HG03039 (cell line): ENCODE results near the gene THOC6.

Experiments
- ATAC-seq: cut with Tn5 transposase; IDR thresholded peaks from one replicate; pipeline ENCODE4 v1.9.1; 2021; ENCODE audit warnings: mild to moderate bottlenecking, moderate library complexity; ENCODE audit not compliant: unreplicated experiment

The THOC6 gene

DNA sequence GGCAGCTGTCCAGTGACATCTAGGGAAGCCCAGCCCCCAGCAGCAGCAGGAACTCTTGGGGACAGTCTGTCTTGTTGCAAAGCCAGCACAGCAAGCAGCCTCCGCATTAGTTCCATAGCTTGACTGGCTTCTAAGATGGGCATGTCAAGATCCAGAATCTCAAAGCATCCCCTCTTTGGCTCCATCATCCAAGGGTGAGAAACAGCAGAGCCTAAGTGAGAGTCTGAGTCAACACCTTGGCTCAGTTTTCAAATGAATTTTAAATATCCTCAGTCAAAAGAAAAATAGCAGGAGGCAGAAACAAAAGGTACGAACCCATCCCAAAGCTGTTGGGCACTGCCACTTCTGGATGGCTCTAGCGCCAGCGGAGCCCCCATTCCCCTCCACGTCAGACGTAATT lies 8.9 kb upstream of the THOC6 start:
- no peak for ATAC-seq

DNA sequence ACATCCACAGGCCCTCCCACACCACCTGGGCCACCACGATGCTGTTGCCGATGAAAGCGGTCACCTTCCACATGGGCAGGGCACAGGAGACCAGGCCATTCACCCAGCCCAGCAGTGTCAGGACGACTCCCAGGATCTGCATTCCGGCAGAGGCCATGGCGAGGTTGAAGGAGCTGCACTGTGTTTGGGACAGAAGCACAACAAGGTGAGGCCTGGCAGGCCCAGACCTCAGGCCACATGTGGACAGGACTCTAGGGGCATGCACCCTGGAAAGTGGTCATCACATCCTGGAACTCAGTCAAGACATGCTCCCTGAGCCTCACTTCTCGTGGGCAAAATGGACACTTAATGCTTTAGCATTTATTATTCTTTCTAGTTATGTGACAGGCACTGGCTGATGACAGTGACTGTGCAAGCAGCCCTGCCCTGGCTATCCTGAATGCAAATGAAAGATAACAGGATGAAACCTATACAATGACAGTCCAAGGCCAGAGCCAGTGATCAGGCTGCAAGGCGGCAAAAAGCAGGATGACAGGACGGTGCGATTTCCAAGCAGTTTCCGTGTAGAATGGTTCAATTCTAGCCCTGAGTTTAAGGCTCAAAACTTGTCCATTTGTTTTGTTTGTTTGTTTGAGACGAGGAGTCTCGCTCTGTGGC lies 7.8 kb upstream of the THOC6 start:
- no peak for ATAC-seq

DNA sequence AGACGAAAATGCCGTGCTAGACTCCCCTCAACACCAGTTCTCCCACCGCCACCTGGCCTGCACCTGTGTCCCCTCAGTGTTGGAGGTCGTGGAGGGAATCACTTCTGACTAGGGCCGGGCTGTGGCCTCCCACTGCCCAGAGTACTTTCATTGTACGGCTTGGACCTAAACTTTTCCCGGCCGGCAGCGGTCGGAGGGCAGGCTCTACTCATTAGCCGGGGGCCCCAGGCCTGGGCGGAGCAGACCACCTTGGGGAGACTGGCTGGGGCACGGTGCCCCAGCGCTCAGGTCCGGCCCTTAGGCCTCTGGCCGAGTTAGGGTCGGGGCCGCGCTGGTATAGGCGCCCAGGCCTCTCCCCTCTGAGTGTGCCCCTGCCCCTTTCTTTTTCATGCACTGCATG lies 6.5 kb upstream of the THOC6 start:
- no peak for ATAC-seq

DNA sequence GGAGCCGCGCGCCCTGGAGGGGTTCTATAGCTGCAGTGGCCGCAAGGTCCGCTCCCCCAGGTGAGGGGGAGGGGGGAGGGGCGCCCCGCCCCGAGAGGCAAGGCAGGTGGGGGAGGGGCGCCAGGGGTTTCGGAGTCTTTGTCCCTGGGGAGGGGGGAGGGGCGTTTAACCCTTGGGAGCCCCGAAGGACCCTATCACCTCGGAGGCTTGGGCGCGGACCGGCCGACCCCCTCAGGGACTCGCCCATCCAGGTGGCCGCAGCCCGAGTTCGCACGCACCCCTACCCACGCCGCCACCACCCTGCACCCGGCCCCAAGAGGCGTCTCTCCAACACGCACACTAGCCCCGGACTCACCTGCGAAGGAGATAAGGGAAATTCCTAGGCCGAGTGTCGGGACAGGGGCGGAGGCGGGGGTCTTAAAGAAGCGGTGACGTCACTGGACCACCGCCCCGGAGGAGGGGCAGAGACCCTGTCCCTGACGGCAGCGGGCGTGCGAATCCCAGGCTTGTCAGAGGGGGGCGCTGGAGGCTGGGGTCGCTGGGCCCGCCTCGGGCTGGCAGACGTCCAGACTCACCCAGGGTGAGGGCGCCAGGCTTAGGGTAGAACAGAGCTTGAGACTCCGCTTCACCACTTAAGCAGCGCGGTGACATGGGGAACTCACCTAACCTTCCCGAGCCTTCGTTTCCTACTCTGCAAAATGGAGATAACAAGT lies 5.9 kb upstream of the THOC6 start, which contains the start of gene CLDN6:
CLDN6 (minus strand) TSS at position 390 of the 713 bp plus-strand sequence. CDS start 2,162 bp downstream, outside the sequence.
- no peak for ATAC-seq

DNA sequence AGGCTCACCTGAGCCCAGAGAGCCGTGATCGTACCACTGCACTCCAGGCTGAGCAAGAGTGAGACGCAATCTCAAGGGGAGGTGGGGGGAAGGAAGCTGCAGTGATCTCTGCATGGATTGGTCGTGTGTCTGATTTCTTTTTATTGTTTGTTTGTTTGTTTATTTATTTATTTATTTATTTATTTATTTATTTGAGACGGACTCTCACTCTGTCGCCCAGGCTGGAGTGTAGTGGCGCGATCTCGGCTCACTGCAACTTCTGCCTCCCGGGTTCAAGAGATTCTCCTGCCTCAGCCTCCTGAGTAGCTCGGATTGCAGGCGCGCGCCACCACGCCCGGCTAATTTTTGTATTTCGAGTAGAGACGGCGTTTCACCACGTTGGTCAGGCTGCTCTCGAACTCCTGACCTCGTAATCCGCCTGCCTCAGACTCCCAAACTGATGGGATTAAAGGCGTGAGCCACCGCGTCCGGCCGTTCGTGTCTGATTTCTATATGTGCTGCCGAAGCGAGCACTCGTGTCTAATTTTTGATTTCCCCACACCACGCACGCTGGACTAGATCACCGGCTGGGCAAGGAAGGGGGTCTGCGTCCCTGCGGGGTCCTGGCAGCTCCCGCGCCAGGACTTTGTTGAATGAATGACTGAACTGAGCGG lies 4.1 kb upstream of the THOC6 start:
- no peak for ATAC-seq

DNA sequence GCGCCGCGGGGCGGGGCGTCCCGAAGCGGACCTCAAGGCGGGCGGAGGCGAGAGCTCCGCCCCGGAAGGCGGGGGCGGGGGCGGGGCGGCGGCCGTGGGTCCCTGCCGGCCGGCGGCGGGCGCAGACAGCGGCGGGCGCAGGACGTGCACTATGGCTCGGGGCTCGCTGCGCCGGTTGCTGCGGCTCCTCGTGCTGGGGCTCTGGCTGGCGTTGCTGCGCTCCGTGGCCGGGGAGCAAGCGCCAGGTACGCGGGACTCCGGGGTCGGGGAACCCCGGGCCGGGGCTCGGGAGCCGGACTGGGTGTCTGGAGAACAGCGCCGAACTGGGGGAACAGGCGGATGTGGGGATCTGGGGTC lies 3.6 kb upstream of the THOC6 start, which contains the start of gene TNFRSF12A:
TNFRSF12A (plus strand) TSS at position 122 of the 357 bp plus-strand sequence; CDS start at position 152, 30 bp downstream.
- ATAC-seq, result no peak

DNA sequence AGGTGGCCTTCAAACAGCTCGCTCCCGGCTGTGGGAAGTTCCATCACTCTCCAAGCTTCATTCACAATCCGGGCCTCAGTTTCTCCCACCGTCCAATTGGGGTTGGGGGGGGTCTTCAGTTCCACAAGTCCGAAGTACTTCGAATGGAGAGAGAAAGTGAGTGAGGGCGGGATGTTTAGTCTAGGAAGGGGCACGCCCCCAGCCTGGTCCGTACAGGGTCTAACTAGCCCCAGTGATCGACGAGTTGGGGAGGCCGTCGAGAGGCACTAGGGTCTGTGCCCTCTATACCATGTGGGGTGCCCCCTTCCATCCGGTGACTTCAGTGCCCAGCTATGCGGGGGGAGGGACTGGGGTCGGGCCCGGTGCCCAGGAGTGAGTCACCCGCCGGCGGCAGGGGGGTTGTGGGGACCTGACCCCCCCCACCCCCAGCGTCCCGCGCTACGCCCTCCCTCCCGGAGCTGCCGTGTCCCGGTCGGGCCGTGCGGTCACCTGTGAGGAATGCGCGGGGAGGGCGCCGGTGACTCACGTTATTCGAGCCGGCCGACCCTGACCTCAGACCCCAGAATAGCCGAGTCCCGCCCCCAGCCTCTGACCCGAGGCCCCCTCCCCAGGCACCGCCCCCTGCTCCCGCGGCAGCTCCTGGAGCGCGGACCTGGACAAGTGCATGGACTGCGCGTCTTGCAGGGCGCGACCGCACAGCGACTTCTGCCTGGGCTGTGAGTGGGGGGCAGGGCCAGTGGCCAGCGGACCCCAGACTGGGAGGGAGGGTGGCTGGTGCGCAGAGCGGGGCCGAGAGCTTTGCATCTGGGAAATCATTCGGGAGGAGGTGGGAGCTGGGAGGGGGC lies 3.0 kb upstream of the THOC6 start:
- ATAC-seq, result no peak

DNA sequence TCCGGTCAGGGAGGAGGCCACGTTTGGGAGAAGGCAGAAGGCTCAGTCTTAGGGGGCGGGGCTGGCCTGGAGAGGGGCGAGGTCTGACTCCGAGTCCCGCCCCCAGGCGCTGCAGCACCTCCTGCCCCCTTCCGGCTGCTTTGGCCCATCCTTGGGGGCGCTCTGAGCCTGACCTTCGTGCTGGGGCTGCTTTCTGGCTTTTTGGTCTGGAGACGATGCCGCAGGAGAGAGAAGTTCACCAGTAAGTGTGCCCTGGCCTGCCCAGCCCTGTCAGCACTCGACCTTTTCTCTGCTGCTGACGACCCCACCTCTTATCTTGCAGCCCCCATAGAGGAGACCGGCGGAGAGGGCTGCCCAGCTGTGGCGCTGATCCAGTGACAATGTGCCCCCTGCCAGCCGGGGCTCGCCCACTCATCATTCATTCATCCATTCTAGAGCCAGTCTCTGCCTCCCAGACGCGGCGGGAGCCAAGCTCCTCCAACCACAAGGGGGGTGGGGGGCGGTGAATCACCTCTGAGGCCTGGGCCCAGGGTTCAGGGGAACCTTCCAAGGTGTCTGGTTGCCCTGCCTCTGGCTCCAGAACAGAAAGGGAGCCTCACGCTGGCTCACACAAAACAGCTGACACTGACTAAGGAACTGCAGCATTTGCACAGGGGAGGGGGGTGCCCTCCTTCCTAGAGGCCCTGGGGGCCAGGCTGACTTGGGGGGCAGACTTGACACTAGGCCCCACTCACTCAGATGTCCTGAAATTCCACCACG lies 2.2 kb upstream of the THOC6 start:
- ATAC-seq, result no peak

DNA sequence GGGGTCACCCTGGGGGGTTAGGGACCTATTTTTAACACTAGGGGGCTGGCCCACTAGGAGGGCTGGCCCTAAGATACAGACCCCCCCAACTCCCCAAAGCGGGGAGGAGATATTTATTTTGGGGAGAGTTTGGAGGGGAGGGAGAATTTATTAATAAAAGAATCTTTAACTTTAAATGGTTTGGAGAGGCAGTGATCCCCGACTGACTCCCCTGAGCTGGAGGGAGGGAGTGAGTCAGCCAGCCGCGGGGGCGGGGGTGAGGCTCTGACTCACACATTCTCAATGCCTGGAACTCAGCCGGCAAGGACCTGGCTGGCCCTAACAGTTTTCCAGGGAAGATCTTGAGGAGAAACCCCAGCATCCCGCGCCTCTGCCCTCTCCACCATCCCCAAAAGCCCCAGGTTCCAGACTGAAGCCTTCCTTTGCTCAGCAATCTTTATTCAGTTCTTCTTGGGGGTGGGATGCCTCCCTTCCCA lies 1.6 kb upstream of the THOC6 start:
- no peak for ATAC-seq

DNA sequence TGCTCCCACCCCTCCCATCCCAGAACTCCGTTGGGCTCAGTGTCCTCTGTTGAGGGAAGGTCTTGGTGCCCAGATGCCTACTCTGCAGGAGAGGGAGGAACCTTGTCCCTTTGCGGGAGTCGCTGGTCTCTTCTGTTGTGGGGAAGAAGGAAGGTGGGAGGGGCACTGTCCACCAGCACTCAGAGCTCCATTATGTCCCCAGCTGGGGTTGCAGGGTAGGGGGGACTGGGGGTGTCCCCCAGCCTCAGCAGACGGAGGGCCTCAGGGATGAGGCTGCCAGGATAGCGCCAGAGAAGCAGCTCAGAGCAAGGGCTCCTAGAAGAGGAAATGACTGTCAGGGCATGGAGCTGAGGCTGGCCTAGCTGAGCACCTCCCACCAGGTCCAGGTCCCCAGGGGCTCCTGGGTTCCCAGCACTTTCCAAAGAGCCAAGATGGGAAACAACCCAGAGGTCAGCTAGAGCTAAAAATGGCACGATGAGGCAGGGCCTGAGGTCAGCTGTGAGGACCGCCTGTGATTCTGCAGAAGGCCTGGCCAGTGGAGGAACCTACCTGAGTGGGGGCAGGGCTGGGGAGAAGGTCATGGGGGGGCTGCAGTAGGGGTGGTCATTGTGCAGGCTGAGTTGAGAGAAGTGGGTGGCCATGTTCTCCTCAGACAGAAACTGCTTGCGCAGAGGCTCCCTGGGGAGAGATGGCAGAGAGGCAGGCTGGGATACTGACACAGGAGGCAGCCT lies 986 bp upstream of the THOC6 start:
- no peak for ATAC-seq

DNA sequence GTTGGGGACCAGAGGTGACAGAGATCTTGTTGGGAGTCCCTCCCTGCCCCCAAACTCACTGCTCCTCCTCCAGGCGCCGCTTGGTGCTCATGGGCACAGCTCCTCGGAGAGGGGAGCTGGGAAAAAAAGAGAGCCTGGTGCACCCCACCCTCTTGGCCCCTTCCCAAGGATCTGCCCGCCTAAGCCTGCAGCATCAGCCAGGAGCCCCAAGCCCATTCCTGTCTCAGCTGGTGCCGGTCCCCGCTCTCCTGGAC lies 493 bp upstream of the THOC6 start:
- ATAC-seq, result no peak

DNA sequence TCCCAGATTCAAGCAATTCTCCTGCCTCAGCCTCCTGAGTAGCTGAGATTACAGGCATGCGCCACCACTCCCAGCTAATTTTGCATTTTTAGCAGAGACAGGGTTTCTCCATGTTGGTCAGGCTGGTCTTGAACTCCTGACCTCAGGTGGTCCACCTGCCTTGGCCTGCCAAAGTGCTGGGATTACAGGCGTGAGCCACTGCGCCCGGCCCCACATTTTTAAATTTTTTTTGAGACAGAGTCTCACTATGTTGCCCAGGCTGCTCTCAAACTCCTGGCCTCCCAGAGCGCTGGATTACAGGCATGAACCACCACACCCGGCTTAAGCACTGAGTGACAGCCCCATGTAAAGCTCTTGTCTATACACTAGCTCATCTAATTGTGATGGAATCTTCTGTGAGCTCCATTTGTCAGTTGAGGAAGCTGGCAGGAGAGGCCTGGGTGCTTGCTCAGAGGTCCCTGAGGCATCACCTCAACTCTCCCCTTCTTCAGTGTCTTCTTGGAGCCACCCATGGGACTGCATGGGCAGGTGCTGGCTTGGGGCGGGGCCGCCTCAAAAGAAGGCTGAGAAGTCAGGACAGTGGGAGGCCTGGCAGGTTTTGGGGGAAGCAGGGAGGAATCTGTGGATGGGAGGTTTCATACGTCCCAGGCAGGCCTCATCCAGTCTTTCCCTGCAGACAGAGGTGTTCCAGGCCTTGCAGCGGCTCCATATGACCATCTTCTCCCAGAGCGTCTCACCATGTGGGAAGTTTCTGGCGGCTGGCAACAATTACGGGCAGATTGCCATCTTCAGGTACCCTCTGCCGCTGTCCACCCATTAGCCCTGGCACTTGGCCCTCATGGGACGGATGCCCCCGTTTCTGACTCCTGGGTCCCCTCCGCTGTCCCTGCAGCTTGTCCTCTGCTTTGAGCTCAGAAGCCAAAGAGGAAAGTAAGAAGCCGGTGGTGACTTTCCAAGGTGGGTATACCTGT lies 1.5 kb downstream of the THOC6 start:
- ATAC-seq, result no peak

DNA sequence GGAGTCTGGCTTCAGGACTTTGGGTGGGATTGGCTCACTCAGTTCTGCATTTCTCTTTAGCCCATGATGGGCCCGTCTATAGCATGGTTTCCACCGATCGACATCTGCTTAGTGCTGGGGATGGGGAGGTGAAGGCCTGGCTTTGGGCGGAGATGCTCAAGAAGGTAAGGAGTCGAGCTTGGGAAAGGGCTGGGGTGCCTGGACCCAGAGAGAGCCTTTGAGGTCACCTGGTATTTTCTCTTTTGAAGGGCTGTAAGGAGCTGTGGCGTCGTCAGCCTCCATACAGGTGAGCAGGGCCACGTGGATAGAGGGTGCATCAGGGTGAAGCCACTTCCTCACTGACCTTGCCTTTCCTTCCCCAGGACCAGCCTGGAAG lies 2.2 kb downstream of the THOC6 start:
- ATAC-seq, result no peak

DNA sequence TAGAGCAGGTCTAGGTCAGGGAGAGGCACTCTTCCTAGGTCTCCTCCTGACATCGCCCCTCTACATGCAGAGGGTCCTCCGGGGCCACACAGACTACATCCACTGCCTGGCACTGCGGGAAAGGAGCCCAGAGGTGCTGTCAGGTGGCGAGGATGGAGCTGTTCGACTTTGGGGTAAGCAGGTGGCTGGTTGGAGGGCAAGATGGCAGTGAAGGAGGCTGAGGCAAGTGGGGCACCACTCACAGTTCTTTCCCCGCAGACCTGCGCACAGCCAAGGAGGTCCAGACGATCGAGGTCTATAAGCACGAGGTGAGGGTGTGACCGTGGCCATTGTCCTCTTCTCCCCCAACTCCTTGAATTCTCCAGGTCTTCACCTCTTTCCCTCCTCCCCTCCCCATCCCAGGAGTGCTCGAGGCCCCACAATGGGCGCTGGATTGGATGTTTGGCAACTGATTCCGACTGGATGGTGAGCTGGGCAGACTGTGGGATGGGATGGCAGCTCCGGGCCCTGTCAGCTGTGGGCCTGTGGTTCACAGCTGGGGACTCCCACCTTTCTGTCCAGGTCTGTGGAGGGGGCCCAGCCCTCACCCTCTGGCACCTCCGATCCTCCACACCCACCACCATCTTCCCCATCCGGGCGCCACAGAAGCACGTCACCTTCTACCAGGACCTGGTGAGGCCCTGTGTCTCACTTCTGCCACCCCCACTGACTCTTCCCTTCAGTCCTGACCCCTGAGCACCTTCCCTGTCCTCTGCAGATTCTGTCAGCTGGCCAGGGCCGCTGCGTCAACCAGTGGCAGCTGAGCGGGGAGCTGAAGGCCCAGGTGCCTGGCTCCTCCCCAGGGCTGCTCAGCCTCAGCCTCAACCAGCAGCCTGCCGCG lies 3.0 kb downstream of the THOC6 start:
- ATAC-seq, result no peak

DNA sequence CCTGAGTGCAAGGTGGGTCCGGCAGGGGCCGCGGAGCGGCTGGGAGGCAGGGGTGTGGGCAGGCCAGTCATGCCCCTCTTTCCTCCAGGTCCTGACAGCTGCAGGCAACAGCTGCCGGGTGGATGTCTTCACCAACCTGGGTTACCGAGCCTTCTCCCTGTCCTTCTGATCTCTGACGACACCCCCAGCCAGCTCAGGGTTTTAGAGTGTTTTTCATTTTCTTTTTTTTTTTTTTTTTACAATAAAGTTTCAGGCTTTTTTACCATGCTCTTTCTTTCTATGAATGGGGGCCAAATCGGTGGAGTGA lies 3.6 kb downstream of the THOC6 start:
- ATAC-seq, result no peak

DNA sequence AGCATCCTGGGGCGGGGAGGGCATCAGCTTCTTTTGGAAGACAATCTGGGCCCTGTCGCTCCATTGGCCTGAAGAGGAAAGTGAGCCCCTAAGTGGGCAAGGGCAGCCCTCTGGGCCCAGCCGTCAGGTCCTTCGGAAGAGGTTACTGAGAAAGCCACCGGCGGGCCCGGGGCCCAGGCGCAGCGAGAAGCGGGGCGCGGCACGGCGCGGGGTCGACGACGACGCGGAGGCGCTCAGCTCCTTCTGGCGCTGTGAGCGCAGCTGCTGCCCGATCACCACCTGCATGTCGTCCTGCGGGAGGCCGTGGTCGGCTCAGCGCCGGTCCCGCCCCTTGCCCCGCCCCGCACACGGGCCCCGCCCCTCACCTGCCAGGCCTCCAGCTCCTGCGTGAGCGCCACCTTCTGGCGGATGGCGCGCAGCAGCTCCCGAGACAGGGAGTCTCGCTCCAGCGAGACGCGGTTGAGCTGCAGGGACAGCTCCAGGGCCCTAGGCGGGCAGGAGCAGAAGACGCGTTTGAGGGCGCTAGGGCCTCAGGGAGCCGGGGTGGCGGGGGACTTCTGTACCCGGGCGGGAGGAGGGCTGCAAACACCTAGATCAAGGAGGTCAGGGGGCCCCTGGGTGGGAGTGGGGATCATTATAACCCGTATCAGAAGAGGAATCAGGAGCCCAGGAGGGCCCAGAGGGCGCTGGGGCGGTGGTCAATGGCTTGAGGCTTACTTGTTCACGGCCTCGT lies 4.3 kb downstream of the THOC6 start:
- ATAC-seq, result no peak

DNA sequence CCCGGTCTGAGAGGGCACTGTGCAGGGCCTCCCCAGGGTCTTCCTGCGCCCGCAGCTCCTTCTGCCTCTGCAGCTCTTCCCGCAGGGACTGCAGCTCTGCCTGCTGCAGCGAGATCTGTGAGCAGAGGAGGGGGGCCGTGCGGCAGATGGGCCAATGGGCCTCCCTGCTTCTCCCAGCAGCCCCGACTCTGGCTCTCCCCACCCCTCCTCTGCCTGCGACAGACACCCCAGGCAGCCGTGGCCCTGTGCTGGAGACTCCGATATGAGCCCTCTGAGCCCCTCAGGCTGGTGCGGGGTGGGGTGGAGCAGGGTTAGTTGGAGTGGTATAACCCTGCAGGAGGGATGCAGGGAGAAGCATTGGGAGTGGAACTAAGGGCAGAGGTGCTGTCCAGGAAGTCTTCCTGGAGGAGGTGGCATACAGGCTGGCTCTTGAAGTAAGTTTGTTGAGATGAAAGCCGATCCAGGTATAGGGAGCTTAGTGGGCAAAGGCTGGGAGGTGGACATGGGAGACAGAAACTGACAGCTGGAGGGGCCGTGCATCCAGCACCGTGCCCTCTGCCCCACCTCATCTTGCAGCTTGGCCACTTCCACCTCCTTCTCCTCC lies 5.0 kb downstream of the THOC6 start:
- ATAC-seq, result no peak
